ENCODE results near the gene MTX1. TPM values are rescaled to one million over a fixed set of nuclear protein-coding genes. Genes with fewer than 3 reads are reported as not detected.
A peak's percentile ranks its signal among the peaks of the same experiment; 100 is the strongest.
"Not testable (repeated sequence)": the region's sequence is repeated elsewhere in the genome, so short reads cannot be mapped to it uniquely, and the experiment has no call there.

Gene MTX1
- total and polyA plus RNA-seq, 9 of the 15 experiments (the other 6 are each of a cell fraction or from before 2014, with no cell fraction given) = 29.1 to 98.4 (median 66.9) TPM

DNA sequence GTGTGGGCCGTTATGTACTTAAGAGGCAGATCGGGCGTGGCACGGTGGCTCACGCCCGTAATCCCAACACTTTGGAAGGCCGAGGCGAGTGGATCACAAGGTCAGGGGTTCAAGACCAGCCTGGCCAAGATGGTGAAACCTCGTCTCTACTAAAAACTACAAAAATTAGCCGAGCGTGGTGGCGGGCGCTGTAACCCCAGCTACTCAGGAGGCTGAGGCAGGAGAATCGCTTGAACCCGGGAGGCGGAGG is 14.6 kb upstream of the MTX1 start:
- POLR2A ChIA-PET = interaction anchor here (0.6 to 2.0 kb wide), 15 partner anchors 9 to 528 kb away, joined by 3 to 12 read pairs (median 3); partner anchors contain the start of genes KRTCAP2 and MTX1
- peaks cover 30% of the 10 kb centered on the region for H3K79me2 ChIP-seq (ENCODE audit: control insufficient read depth, insufficient read depth, low read length)
- peak overlapping the region; percentile 100 for H3K27ac ChIP-seq (ENCODE audit: extremely low read depth, low read depth, low read length)
- CTCF ChIA-PET (ENCODE audit: low intra/inter-chr PET ratio) = interaction anchor here (0.8 to 1.1 kb wide), 2 partner anchors 18 to 21 kb away, joined by 3 read pairs; partner anchors contain the start of gene KRTCAP2
- ATAC-seq; H3K27me3 ChIP-seq (ENCODE audit: control insufficient read depth in 2 of 2, insufficient read depth in 2 of 2, low read length in 2 of 2); FAIRE-seq; H3K9me1 ChIP-seq (ENCODE audit: control insufficient read depth, insufficient read depth, low read length); in situ Hi-C loops (cut with MboI); H4K20me1 ChIP-seq (replicated peaks; ENCODE audit: control insufficient read depth, insufficient read depth, low read length); DNase-seq (ENCODE audit: extremely low read depth in 1 of 4, low spot score in 3 of 4); H3K9me3 ChIP-seq (replicated peaks; ENCODE audit: control insufficient read depth, insufficient read depth, low read depth, low read length); TF ChIP-seq ZNF740 (CRISPR knock-in tag; IDR thresholded peaks at IDR 0.05): not testable (repeated sequence)
- peak overlapping the region; percentile 98 to 99 for H3K9ac ChIP-seq (ENCODE audit: insufficient read depth in 1 of 2, low read depth in 2 of 2, low read length in 2 of 2)
- peak overlapping the region; percentile 97 for H3K4me2 ChIP-seq (ENCODE audit: insufficient read depth, low read length)
- peaks cover 19 to 48% of the 10 kb centered on the region in 2 experiments for H3K4me1 ChIP-seq (replicated peaks in 1 of 2; ENCODE audit: control insufficient read depth in 2 of 2, insufficient read depth in 2 of 2, low read length in 2 of 2)
- peak overlapping the region; percentile 97 for H2AFZ ChIP-seq (ENCODE audit: low read depth, low read length)
- peak overlapping the region; percentile 69 for H3K4me3 ChIP-seq
- WGBS (ENCODE audit: insufficient coverage, low coverage, missing lambda C conversion rate) = under 1% methylated on average over 13 of the region's 16 CpGs
- intact Hi-C loops (cut with micrococcal nuclease) = loop anchor here (1.0 kb wide), 2 partner anchors 18 to 33 kb away; no protein-coding TSS in a partner anchor
- peaks cover 30% of the 10 kb centered on the region; the same call in 2 of the 3 replicates for H3K36me3 ChIP-seq (ENCODE audit: control insufficient read depth, insufficient read depth, low read length)
- BruUV-seq (replicated peaks) = TSS peak; percentile 59
- 0 out of 2 replicates have a peak, but pooled peaks have one; percentile 8 for TF ChIP-seq ZBTB5 (IDR thresholded peaks at IDR 0.05)
- TF ChIP-seq, protein P1, sequence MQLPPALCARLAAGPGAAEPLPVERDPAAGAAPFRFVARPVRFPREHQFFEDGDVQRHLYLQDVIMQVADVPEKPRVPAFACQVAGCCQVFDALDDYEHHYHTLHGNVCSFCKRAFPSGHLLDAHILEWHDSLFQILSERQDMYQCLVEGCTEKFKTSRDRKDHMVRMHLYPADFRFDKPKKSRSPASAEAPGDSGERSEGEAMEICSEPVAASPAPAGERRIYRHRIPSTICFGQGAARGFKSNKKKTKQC (CRISPR knock-in tag; IDR thresholded peaks at IDR 0.05) = peak; percentile 2; the same call in 1 of the 2 replicates
- TF ChIP-seq CEBPB (tag; IDR thresholded peaks at IDR 0.05) = peak; percentile 66
- 0 out of 2 replicates have a peak, but pooled peaks have one; percentile 8 for TF ChIP-seq ELF1 (tag; IDR thresholded peaks at IDR 0.05)
- TF ChIP-seq, protein P2, sequence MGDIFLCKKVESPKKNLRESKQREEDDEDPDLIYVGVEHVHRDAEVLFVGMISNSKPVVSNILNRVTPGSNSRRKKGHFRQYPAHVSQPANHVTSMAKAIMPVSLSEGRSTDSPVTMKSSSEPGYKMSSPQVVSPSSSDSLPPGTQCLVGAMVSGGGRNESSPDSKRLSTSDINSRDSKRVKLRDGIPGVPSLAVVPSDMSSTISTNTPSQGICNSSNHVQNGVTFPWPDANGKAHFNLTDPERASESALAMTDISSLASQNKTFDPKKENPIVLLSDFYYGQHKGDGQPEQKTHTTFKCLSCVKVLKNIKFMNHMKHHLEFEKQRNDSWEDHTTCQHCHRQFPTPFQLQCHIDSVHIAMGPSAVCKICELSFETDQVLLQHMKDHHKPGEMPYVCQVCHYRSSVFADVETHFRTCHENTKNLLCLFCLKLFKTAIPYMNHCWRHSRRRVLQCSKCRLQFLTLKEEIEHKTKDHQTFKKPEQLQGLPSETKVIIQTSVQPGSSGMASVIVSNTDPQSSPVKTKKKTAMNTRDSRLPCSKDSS (IDR thresholded peaks at IDR 0.05; ENCODE audit: low read depth, partially characterized antibody) = peak; percentile 19
- TF ChIP-seq, protein P3, sequence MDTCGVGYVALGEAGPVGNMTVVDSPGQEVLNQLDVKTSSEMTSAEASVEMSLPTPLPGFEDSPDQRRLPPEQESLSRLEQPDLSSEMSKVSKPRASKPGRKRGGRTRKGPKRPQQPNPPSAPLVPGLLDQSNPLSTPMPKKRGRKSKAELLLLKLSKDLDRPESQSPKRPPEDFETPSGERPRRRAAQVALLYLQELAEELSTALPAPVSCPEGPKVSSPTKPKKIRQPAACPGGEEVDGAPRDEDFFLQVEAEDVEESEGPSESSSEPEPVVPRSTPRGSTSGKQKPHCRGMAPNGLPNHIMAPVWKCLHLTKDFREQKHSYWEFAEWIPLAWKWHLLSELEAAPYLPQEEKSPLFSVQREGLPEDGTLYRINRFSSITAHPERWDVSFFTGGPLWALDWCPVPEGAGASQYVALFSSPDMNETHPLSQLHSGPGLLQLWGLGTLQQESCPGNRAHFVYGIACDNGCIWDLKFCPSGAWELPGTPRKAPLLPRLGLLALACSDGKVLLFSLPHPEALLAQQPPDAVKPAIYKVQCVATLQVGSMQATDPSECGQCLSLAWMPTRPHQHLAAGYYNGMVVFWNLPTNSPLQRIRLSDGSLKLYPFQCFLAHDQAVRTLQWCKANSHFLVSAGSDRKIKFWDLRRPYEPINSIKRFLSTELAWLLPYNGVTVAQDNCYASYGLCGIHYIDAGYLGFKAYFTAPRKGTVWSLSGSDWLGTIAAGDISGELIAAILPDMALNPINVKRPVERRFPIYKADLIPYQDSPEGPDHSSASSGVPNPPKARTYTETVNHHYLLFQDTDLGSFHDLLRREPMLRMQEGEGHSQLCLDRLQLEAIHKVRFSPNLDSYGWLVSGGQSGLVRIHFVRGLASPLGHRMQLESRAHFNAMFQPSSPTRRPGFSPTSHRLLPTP (IDR thresholded peaks at IDR 0.05; ENCODE audit: borderline replicate concordance, extremely low read depth, insufficient read length) = peak; percentile 28
- TF ChIP-seq RBFOX2 (IDR thresholded peaks at IDR 0.05; ENCODE audit: low read depth, low read length) = peak; percentile 42
- 0 out of 4 replicates have a peak, but pooled peaks of 1 of the 2 experiments have one; percentile 7 for TF ChIP-seq ZNF740 (tag; IDR thresholded peaks at IDR 0.05)

Data from K562 (cell line).